Smooth muscle cell (in vitro differentiated cells): Measurements from ENCODE around the gene VSIG4. TPM values are rescaled to one million over a fixed set of nuclear protein-coding genes. Genes with fewer than 3 reads are reported as not detected.

ENCODE experiments used
- DNase-seq: peaks from one replicate; lab custom pipeline; 2025; ENCODE audit not compliant: unreplicated experiment; lab: John Stamatoyannopoulos, UW
- H2AFZ ChIP-seq: fragments of 200-600 bp; sonication (generic); 2 replicates; pipeline ENCODE4 v1.6.0; 2016; ENCODE audit warnings: antibody characterized with exemption, low read depth, mild to moderate bottlenecking
- H3F3A ChIP-seq: fragments of 200-600 bp; sonication (generic); 2 replicates; pipeline ENCODE4 v1.6.0; 2017; ENCODE audit warnings: antibody characterized with exemption, low read depth
- H3K27ac ChIP-seq: fragments of 200-600 bp; sonication (generic); 2 replicates; pipeline ENCODE4 v1.5.1; 2016; ENCODE audit warnings: low read depth, mild to moderate bottlenecking
- H3K27me3 ChIP-seq: fragments of 200-600 bp; sonication (generic); 2 replicates; pipeline ENCODE4 v1.6.1; 2016; ENCODE audit warnings: low read depth, mild to moderate bottlenecking
- H3K36me3 ChIP-seq: fragments of 200-600 bp; sonication (generic); 2 replicates; pipeline ENCODE4 v1.5.1; 2016; ENCODE audit warnings: low read depth
- H3K4me1 ChIP-seq: fragments of 200-600 bp; sonication (generic); 2 replicates; pipeline ENCODE4 v1.5.1; 2016; ENCODE audit warnings: low read depth
- H3K4me2 ChIP-seq: fragments of 200-600 bp; sonication (generic); 2 replicates; pipeline ENCODE4 v1.6.0; 2016; ENCODE audit warnings: mild to moderate bottlenecking
- H3K4me3 ChIP-seq: fragments of 200-600 bp; sonication (generic); 2 replicates; pipeline ENCODE4 v1.5.1; 2016; ENCODE audit warnings: mild to moderate bottlenecking
- H3K79me2 ChIP-seq: fragments of 200-600 bp; sonication (generic); 2 replicates; pipeline ENCODE4 v1.6.0; 2016; ENCODE audit warnings: low read depth, mild to moderate bottlenecking
- H3K9ac ChIP-seq: fragments of 200-600 bp; sonication (generic); 2 replicates; pipeline ENCODE4 v1.6.0; 2016; ENCODE audit warnings: low read depth
- H3K9me3 ChIP-seq: fragments of 200-600 bp; sonication (generic); replicated peaks from 2 replicates; pipeline ENCODE4 v1.5.1; 2016; ENCODE audit warnings: low read depth
- H4K20me1 ChIP-seq: fragments of 200-600 bp; sonication (generic); 2 replicates; pipeline ENCODE4 v1.6.0; 2016; ENCODE audit warnings: low read depth
- WGBS: methylation state at CpG from one replicate; pipeline ENCODE4 v1.1.7; 2016; ENCODE audit warnings: low lambda C conversion rate; 5-methylcytosine and 5-hydroxymethylcytosine counted together
- polyA plus RNA-seq: library from polyadenylated mRNA; unstranded; fragments of >200 nt; fragmentation: Nextera tagmentation; extraction: Ambion mirVana; gene quantifications from 2 replicates; pipeline ENCODE4 v1.2.1, GENCODE V29; 2016
- total RNA-seq: library from RNA; depleted of rRNA; stranded (reverse); fragments of >200 nt; gene quantifications from 2 replicates; pipeline ENCODE4 v1.2.3, GENCODE V29; 2014
- TF ChIP-seq, protein P1 (sequence below): fragments of 200-600 bp; sonication (generic); IDR thresholded peaks from 2 replicates; pipeline ENCODE4 v1.5.1; 2017; ENCODE audit warnings: borderline replicate concordance, mild to moderate bottlenecking, antibody characterized with exemption; ENCODE audit not compliant: insufficient read depth, poor library complexity, severe bottlenecking

The VSIG4 gene
- total and polyA plus RNA-seq, 2 experiments from 2014 or later, result not detected

DNA sequence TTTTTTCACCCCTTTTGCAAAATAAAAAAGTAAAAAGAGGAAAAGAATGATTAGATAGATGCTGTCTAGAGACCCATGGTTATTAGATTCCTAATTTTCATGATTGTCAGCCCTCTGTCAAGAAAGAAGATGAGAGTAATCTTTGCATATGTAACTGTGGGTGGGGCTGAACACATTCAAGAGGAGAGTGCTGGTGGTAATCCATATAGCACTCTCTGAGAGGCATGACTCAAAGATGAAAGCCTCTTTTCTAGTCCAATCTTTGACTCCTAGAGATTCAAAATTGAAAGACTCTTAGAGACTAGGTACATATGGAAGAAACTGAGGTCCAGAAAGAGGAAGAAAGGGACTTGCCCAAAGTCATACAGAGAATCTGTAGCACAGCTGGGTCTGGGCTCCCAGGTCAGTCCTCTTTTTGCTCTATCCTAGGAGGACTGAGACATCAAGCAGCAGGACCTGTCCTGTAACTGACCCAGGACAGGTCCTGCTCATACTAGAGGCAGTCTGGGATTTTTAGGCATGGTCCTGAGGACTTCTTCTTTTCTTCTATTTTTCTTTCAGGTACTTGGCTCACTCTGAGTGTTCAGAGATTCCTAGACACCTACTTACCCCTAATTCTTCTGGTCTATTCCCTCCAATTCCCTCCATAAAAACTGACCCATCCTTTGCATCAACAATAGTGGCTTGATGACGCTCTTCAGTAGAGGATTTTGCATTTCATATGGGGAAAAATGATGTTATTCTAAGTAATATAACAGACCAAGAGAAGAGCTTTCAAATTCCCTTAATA, 23.8 kb downstream of the VSIG4 start:
- no peak for DNase-seq
- WGBS, result 13% methylated on average over 1 of the region's 1 CpG
- TF ChIP-seq, protein P1, sequence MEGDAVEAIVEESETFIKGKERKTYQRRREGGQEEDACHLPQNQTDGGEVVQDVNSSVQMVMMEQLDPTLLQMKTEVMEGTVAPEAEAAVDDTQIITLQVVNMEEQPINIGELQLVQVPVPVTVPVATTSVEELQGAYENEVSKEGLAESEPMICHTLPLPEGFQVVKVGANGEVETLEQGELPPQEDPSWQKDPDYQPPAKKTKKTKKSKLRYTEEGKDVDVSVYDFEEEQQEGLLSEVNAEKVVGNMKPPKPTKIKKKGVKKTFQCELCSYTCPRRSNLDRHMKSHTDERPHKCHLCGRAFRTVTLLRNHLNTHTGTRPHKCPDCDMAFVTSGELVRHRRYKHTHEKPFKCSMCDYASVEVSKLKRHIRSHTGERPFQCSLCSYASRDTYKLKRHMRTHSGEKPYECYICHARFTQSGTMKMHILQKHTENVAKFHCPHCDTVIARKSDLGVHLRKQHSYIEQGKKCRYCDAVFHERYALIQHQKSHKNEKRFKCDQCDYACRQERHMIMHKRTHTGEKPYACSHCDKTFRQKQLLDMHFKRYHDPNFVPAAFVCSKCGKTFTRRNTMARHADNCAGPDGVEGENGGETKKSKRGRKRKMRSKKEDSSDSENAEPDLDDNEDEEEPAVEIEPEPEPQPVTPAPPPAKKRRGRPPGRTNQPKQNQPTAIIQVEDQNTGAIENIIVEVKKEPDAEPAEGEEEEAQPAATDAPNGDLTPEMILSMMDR, result no peak
- no peaks in the 10 kb centered on the region for H3K4me1 ChIP-seq
- no peak overlapping the region for H3K4me2 ChIP-seq
- H3K79me2 ChIP-seq, result no peaks in the 10 kb centered on the region
- no peak overlapping the region for H2AFZ ChIP-seq
- H3K9me3 ChIP-seq, result no peaks in the 10 kb centered on the region
- H3K27me3 ChIP-seq, result no peaks in the 10 kb centered on the region
- H3K36me3 ChIP-seq, result no peaks in the 10 kb centered on the region
- H3K9ac ChIP-seq, result no peak overlapping the region
- no peaks in the 10 kb centered on the region for H4K20me1 ChIP-seq
- no peak overlapping the region for H3K27ac ChIP-seq
- no peak overlapping the region for H3K4me3 ChIP-seq
- H3F3A ChIP-seq, result no peaks in the 10 kb centered on the region

DNA sequence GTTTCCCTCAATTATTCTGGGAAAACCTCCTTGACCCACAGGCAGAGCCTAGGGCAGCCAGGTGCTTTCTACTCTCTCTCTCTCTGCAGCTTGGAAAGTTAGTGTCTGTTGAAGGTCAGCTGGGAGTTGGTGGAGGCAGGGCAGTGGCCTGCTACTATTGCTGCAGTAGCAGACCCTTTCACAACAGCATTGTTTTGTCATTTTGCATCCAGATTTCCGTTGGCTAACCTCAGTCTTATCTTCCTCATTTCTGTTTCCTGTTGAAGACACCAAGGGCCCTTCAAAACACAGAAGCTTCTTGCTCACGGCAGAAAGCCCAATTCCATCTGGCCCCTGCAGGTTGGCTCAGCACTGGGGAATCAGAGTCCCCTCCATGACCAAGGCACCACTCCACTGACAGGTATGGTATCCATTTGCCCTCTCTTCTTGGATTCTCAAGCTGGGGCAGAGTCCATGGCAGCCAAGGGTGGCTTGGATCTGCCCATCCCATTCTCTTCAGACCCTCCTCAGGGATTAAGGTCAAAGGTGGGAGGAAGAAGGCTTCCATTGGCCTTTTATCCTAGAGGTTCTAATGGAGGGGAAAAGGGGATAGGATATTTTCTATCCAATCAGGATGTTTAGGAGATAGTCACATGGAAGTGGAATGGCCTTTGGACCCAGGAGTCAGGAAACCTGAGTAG, 24.6 kb downstream of the VSIG4 start:
- TF ChIP-seq, protein P1, result no peak
- no peaks in the 10 kb centered on the region for H3K36me3 ChIP-seq
- WGBS, result 50% methylated on average over 2 of the region's 2 CpGs
- no peak overlapping the region for H3K4me2 ChIP-seq
- H3K79me2 ChIP-seq, result no peaks in the 10 kb centered on the region
- H3K9ac ChIP-seq, result no peak overlapping the region
- no peak overlapping the region for H3K4me3 ChIP-seq
- H3K27me3 ChIP-seq, result no peaks in the 10 kb centered on the region
- H4K20me1 ChIP-seq, result no peaks in the 10 kb centered on the region
- no peaks in the 10 kb centered on the region for H3K4me1 ChIP-seq
- H3K9me3 ChIP-seq, result no peaks in the 10 kb centered on the region
- H3K27ac ChIP-seq, result no peak overlapping the region
- no peaks in the 10 kb centered on the region for H3F3A ChIP-seq
- H2AFZ ChIP-seq, result no peak overlapping the region
- DNase-seq, result no peak

- no peak overlapping the region for H2AFZ ChIP-seq
- no peak overlapping the region for H3K9ac ChIP-seq
- H3K4me3 ChIP-seq, result no peak overlapping the region
- H3F3A ChIP-seq, result no peaks in the 10 kb centered on the region
- no peaks in the 10 kb centered on the region for H3K9me3 ChIP-seq
- DNase-seq, result no peak
- H3K36me3 ChIP-seq, result no peaks in the 10 kb centered on the region
- H3K4me2 ChIP-seq, result no peak overlapping the region
- H3K4me1 ChIP-seq, result no peaks in the 10 kb centered on the region
- no peaks in the 10 kb centered on the region for H4K20me1 ChIP-seq
- no peaks in the 10 kb centered on the region for H3K79me2 ChIP-seq
- WGBS, result 83% methylated on average over 1 of the region's 1 CpG
- H3K27me3 ChIP-seq, result no peaks in the 10 kb centered on the region
- no peak overlapping the region for H3K27ac ChIP-seq
- TF ChIP-seq, protein P1, result no peak
Measured at GRCh38 chrX:66014556-66014955, 25.3 kb downstream of the VSIG4 start.
